Stomach (tissue), 4 donors: ENCODE measurements around the gene BCL6.

Experiments
- EP300 ChIP-seq: sonication (generic); formaldehyde crosslinking; IDR thresholded peaks from one replicate; pipeline ENCODE4 v1.6.1; 2017; ENCODE audit warnings: antibody characterized with exemption
- POLR2A ChIP-seq, 4 donors: fragments of 450-650 bp; IDR thresholded peaks; one replicate each; pipeline ENCODE4 v1.6.1; 2016; ENCODE audit warnings: antibody characterized with exemption in 4 of 4, control low read depth in 2 of 4, mild to moderate bottlenecking in 1 of 4, moderate library complexity in 1 of 4
- TF ChIP-seq, protein P1 (sequence below), 7 experiments: fragments of 450-650 bp in 4 of 7; fragments of 200-600 bp in 3 of 7; sonication (generic) in 3 of 7; IDR thresholded peaks; one replicate each; pipeline ENCODE4 v1.5.1; 2016 to 2019; ENCODE audit warnings: antibody characterized with exemption in 7 of 7, control low read depth in 2 of 7, mild to moderate bottlenecking in 1 of 7

DNA sequence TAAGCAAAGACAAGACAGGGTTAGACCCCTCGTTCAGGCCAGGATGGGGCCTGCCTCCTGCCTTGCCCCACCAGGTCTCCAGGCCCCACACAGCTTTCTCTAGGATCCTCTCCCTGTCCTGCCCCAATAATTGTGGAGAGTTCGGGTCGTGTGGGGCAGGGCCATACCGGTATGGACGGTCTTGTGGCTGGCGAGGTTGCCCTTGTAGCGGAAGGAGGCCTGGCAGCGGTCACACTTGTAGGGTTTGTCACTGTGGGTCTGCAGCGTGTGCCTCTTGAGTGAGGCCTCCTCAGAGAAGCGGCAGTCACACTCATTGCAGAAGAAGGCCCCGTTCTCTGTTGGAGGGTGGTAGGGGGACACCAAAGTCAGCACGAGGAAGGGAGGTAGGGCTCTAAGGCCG lies 18.7 kb downstream of the BCL6 start:
- TF ChIP-seq, protein P1, sequence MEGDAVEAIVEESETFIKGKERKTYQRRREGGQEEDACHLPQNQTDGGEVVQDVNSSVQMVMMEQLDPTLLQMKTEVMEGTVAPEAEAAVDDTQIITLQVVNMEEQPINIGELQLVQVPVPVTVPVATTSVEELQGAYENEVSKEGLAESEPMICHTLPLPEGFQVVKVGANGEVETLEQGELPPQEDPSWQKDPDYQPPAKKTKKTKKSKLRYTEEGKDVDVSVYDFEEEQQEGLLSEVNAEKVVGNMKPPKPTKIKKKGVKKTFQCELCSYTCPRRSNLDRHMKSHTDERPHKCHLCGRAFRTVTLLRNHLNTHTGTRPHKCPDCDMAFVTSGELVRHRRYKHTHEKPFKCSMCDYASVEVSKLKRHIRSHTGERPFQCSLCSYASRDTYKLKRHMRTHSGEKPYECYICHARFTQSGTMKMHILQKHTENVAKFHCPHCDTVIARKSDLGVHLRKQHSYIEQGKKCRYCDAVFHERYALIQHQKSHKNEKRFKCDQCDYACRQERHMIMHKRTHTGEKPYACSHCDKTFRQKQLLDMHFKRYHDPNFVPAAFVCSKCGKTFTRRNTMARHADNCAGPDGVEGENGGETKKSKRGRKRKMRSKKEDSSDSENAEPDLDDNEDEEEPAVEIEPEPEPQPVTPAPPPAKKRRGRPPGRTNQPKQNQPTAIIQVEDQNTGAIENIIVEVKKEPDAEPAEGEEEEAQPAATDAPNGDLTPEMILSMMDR (IDR thresholded peaks at IDR 0.05): no peak
- TF ChIP-seq POLR2A (IDR thresholded peaks at IDR 0.05) (no peak), EP300 (no peak)
